ENCODE data around the gene FKBP11. TPM values are rescaled to one million over a fixed set of nuclear protein-coding genes. Genes with fewer than 3 reads are reported as not detected.
"Not testable (repeated sequence)": the region's sequence is repeated elsewhere in the genome, so short reads cannot be mapped to it uniquely, and the experiment has no call there.

FKBP11 gene
- total RNA-seq, 1 donor from 2014 or later = 5.5 TPM

DNA sequence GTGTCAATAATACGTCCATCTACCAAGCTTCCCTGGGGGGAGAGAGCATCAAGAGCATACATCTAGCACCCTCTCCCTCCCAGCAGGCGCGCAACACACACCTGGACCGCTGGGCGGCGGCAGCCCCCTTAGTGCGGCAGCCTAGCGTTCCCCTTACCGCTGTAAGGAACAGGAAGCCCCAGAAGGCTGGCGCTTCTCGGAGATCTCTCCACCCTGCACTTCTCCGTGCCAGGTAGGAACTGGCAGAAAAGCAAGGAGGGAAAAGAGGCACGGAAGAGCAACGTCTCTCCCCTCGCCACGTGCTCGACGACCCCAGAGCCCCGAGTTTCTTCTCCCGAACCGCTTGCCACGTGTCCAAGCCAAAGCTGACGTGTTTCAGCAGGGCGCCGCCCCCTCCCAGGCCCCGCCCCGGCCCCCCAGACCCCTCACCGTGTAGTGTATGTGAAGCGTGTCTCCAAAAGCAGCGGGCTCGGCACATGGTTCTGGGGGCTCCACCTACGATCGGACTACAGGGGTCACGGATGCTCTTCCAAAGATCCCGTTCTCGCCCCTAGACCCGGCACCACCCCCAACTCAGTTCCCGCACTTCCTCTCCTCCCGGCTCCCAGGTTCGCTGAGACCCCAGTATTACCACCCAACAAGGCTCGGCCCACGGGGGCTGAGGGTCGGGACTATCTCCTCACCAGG, 532 bp downstream of the FKBP11 start:
- no peak for DNase-seq (ENCODE audit: low spot score)

DNA sequence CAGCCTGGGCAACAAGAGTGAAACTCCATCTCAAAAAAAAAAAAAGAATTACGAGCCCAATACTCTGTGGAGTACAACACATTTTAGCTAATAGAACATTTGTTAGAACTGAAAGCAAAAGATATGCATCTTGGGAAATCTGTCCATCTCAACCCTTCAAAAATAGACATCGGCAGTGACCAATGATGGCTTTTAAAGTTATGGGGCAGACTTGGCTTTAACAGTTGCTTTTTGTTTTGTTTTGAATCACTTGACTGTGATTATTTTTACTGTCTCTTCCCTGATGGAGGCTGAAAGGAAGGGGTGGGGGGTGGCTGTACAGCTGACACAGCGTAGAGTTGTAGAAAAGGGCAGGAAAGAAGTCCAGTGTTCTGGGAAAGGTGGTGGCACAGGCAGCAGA, 2.2 kb downstream of the FKBP11 start:
- intact Hi-C loops (cut with DNase I) = no loop called here
- DNase-seq (ENCODE audit: low spot score) = no peak

More for the DNA sequence above, 532 bp downstream of the FKBP11 start:
- intact Hi-C loops (cut with DNase I) = no loop called here

DNA sequence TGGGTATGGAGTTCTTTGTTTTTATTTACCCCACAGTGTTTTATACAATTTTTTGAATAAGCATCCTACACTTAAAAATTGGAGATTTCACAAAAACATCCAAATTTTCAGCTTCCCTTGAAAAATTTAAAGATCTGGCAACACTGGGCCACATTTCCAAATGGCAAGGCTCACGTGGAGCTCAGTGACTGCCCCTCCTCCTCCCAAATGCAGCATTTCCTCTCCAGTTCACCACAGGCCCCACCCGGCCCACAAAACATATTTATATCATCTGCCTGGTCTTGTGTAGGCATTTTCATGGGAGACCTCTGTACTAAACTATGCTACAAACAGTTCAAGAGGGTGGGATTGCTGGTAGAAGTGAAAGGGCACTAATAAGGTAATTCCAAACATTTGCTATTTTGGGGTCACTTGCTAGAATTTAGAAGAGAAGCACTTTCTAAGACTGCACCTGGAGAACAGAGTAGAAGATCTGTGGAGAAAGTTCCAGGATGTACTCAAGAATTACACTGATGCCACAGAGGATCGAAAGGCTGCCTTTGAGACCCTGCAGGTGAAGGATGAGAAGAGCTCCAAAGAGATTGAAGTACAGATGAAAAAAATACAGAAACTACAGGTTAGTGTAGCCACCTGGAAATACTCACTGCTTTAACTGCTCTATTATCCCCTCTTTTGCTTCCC, 7.3 kb downstream of the FKBP11 start:
- no peak for DNase-seq (ENCODE audit: low spot score)
- intact Hi-C loops (cut with DNase I) = no loop called here

DNA sequence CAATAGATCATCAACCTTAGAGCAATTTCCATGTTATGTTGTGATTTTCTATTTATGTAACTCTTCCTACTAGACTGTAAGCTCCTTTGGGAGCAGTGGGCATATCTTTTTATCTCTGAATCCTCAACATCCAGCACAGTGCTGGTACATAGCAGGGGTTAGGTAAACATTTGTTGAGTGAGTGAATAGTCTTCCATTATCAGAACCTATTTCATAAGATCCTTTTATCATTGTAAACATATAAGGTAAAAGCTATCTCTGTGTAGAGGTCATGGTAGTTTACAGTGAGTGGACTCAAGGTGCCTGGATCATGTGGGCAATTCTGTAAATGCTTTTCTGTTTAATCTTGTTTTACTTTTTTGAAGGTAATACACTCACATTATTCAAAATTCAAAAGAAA, 15.1 kb downstream of the FKBP11 start:
- no peak for DNase-seq (ENCODE audit: low spot score)
- intact Hi-C loops (cut with DNase I) = no loop called here

DNA sequence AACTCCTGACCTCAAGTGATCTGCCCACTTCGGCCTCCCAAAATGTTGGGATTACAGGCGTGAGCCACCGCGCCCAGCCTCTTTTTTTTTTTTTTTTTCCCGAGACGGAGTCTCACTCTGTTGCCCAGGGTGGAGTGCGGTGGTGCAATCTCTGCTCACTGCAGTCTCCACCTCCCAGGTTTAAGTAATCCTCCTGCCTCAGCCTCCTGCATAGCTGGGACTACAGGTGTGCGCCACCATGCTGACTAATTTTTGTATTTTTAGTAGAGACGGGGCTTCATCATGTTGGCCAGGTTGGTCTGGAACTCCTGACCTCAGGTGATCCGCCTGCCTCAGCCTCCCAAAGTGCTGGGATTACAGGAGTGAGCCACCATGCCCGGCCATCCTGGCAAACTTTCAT, 15.6 kb downstream of the FKBP11 start:
- intact Hi-C loops (cut with DNase I) = not testable (repeated sequence)

DNA sequence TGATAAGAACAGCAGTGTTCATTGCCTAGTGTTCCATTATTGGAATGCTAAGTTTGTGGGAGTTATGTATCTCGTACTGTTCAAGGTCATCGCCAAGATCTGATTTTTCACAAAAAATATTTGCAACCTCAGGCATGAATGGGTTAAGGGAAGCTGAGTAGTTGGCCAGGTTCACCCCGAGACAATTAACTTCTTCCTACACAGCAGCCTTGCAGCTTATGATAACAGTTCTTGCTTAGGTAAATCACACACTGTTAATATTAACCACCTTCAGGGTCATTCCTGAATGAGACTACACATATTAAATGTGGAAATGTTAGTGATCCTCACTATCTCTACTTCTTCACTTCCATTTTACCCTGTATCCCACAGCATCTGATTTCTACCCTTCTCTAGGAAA, 18.0 kb downstream of the FKBP11 start:
- intact Hi-C loops (cut with DNase I) = no loop called here
- no peak for DNase-seq (ENCODE audit: low spot score)

More for the DNA sequence above, 15.6 kb downstream of the FKBP11 start:
- DNase-seq (ENCODE audit: low spot score) = not testable (repeated sequence)

DNA sequence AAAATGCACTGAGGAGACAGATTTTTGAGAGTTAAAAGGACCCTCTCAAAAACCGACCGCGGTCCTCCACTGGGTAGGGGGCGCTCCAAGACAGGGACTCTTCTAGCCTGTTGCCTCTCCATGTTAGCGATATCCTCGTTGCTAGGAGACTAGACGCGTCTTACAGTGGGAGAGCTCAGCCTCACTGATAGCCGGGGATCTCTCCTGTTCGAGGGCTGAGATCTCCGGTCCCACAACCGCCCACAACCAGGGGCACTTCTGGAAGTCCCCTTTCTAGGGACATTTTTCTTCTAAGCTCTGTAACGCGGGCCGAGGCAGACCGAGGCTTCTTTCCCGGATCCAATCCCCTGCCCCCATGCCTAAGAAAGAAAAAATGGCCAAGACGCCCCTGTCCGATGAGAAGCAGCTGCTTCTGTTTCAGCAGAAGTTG, 21.3 kb downstream of the FKBP11 start:
- intact Hi-C loops (cut with DNase I) = no loop called here
- DNase-seq (ENCODE audit: low spot score) = no peak

DNA sequence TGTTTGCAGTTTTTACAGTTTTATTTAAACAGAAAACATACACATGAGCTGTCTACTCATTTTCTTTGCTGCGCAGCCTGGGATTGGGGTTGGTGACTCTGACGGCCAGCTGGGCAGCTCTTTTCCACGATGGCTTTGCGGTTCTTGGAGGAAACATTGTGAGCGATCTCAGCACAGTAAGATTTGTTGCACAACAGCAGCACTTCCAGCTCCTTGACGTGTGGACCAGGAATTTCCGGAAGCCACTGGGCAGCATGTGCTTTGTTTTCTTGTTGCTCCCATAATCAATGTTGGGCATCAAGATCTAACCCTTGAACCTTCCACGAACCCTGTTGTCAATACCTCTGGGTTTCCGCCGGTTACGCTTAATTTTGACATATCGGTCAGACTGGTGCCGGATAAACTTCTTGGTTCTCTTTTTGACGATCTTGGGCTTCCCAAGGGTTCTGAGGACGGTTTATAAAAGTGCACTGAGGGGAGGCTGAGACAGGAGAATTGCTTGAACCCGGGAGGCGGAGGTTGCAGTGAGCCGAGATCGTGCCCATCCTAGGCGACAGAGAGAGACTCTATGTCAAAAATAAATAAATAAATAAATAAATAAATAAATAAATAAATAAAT, 21.8 kb downstream of the FKBP11 start:
- intact Hi-C loops (cut with DNase I) = no loop called here
- DNase-seq (ENCODE audit: low spot score) = no peak

DNA sequence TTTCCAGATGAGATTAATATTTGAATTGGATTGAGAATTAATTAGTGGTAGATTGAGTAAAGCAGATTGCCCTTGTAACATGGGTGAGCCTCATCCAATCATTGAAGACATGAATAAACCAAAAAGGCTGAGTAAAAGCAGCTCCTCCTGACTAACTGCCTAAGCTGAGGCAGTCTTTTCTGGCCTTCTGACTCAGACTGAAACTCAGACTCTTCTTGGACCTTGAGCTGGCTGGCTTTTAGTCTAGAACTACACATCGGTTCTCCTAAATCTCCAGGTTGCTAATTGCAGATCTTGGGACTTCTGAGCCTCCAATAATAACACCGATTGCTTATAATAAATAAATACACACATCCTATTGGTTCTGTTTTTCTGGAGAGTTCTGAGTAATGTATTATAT, 24.0 kb downstream of the FKBP11 start:
- no peak for DNase-seq (ENCODE audit: low spot score)
- intact Hi-C loops (cut with DNase I) = no loop called here

DNA sequence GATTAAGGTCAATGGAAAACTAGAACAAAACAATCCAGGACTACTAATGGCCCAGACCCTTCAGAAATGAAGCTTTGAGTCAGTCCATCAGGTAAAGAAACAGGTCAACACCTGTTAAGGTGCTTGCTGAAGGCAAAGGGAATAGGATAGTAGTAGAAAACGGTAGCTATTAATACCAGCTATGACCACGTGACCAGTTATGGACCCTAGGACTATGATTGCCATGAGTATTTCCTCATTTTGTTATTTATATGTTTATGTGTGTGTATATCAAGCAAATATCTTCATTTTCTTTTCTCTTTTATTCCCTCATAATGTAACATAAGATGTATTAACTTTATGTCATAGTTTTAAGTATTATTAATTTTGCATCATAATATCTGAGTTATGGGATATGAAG, 25.6 kb downstream of the FKBP11 start:
- intact Hi-C loops (cut with DNase I) = no loop called here

DNA sequence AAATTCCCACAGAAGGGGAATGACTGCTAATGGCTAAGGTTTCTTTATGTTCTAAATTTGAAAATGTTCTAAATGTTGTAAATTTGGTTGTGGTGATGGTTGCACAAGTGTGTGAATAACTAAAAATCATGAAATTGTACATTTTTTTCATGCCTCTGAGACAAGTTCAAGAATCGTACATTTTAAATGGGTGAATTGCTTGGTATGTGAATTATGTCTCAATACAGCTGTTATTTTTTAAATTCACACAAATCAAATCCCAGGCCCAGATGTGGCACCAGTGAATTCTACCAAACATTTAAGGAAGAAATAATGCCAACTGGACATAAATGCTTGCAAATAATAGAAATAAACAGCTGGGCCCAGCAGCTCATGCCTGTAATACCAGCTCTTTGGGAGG, 31.0 kb downstream of the FKBP11 start:
- intact Hi-C loops (cut with DNase I) = no loop called here
- DNase-seq (ENCODE audit: low spot score) = no peak

More for the DNA sequence above, 25.6 kb downstream of the FKBP11 start:
- DNase-seq (ENCODE audit: low spot score) = no peak

DNA sequence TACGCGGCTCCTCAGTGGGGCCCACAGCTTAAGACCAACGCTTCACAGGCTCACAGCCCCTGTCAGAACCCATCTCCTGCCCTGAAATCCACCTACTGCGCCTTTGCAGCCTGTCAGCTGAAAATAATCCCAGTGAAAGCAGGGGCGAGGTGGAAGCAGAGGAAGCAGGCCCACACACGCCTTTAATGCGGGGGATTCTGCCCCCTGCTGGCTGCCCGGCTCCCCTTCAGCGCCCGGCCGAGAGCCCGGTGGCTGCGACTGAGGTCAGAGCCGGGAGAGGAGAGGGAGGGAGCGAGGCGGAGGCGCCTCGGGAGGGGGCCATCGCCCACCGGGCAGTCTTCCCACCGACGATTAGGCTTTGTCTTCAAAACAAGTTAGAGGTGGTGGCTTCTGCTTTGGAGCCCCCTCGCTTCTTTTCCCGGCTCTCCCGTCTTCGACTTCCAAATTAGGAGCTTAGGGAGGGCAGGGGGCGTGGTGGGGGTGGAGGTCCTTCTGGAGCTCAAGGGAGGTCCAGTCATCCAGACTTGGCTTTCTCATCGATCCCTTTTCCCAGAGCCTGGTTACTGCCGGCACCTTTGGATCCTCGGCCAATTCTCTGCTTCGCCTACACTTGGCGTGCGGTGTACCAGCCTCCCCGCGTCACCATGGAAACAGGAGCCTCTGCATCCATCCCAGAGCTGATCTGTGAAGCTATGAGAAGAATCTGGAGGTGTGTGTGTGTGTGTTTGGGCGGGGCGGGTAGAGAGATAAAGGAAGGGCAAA, 34.5 kb downstream of the FKBP11 start:
- peak; percentile 85 for DNase-seq (ENCODE audit: low spot score)
- intact Hi-C loops (cut with DNase I) = loop anchor here (1.0 kb wide), 1 partner anchor 39 kb away; the partner anchor contains the start of gene DDX23

DNA sequence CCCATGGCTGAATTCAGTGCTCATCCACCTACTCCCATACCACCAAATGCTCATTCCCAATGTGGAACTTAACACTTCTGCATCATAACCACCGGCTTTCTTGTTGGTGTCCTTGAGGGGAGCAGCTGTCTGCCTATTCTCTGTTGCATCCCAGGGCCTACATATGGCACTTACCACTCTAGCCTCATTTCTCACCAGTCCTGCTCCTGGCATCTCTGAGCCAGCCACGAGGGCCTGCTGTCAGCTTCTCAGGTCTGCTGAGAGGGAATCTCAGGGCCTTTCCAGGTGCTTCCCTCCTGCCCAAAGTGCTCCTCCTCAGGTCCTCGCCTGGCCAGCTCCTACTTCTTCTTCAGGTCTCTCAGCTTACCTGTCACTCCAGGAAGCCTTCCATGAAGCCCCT, 35.6 kb downstream of the FKBP11 start:
- DNase-seq (ENCODE audit: low spot score) = no peak
- intact Hi-C loops (cut with DNase I) = loop anchor here (1.0 kb wide), 1 partner anchor 37 kb away; the partner anchor contains the start of gene DDX23

DNA sequence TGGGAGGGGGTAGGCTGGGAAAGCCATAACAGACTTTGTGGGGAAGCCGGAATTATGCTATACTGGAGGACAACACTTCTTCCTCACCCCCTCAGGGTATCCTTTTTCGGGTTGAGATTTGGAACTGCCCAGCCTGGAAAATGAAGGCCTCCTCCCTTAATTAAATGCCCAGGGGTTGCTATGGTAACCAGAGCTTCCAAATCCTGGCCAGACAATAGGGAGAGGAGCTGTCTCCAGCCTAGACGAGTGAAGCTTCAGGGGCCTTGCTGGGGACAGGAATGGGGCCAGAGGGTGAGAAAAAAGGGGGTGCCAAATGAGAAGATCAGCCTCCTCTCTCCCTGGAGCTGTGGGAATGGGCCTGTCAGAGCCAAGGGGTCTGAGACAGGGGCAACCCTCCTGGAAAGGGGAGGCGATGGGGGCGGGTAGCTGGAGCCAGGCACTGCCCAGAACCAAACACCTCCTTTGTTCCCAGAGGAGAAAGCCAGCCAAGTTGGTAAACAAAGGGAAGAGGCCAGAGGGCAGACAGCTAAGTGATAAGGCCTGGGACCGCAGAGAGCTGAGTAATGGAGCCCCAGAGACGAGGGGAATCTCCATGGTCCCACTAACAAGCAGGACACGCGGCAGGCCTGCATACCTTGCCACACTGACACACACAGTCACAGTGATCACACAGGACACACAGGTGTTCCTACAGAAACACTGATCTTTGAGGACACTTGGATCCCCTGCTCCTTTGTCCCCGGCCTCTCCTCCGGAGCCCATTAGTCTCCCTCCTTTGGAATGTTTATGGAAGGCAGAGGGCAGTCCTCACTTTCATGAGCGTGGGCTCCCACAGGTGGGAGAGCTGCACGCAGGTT, 41.8 kb downstream of the FKBP11 start:
- intact Hi-C loops (cut with DNase I) = no loop called here

DNA sequence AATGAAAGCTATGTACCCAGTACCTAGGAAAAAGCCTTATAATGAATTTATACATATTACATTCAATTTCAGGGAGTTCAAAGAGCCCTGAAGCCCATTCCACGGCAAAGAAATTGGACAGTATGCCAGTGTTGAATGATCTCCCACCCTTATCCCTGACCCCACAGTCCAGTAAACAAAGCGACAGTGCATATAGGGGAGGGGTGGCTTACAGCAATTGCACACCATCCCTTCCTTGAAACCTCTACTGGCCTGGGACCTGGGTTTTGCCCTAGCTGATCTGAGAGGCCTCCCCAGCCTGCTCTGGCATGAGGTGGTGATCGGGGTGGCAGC, 42.4 kb downstream of the FKBP11 start:
- intact Hi-C loops (cut with DNase I) = no loop called here
- no peak for DNase-seq (ENCODE audit: low spot score)

More for the DNA sequence above, 41.8 kb downstream of the FKBP11 start:
- DNase-seq (ENCODE audit: low spot score) = no peak

DNA sequence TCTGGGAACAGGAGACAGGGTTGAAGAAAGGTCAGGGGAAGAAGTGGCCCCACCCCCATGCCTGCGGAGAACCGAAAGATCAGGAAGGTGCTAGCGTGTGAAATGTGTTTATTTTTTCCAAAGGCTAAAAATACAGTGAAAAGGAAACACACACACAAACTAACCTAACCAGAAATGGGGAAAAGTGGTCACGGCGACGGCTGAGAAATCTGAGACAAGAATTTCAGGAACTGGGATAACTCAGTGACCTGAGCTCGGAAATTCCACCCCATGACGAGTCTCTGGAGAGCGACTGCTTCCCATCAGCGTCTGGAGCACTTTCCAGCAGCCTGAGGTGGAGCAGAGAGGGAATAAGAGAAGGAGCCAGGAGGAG, 43.0 kb downstream of the FKBP11 start:
- intact Hi-C loops (cut with DNase I) = no loop called here
- peak; percentile 78 for DNase-seq (ENCODE audit: low spot score)

DNA sequence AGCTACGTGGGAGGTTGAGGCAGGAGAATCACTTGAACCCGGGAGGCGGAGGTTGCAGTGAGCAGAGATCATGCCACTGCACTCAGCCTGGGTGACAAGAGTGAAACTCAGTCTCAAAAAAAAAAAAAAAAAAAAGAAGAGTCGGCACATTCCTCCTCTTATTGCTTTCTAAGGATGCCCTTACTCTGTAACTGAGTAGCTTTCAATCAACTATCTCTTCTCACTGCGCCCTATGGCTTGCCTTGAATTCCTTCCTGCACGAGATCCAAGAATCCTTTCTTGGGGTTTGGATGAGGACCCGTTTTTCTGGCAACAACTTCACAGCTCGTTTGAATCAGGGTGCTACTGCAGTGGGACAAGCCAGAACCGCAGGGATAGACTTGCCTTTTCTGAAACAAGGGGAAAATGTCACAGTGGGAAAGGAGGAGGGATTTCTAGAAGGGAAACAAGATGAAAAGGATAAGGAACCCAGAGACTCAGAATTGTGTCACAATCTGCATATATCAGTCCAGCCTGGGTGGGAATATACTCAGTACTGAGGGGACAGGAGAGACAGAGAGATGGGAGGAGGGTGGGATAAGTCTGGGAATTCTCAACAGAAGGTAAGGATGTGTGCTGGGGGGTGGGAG, 43.5 kb downstream of the FKBP11 start:
- intact Hi-C loops (cut with DNase I) = no loop called here
- no peak for DNase-seq (ENCODE audit: low spot score)

DNA sequence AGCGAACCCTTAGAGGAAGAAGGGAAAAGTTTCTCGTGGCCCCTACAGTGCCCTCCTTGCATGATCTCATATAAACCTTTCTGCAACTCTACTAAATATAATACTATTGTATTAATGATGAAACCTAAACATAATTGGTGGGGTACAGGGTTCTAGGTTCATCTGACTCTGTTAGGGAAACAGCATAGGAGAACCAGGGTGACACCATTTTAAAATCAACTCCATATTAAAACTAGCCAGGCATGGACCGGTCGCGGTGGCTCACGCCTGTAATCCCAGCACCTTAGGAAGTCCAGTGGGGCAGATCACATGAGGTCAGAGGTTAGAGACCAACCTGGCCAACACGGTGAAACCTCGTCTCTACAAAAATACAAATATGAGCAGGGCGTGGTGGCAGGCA, 44.6 kb downstream of the FKBP11 start:
- intact Hi-C loops (cut with DNase I) = no loop called here
- DNase-seq (ENCODE audit: low spot score) = no peak

DNA sequence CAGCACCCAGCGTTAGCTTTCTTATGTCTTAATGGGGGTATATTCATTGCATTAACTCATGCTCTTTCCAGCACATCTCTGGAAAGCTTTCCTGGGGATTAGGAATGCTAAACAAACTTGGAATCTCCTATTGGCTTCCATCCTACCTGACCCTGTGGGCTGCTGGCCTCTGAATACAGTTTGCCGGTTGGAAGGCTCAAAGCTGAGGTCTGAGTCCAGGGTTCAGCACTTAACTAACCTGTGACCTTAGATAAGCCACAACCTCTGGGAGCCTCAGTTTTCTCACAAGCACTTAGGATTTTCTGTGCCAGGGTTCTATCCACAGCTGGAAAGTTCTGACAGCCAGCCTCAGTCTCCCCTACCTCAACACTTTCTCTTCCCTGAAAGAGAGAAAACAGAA, 46.7 kb downstream of the FKBP11 start:
- intact Hi-C loops (cut with DNase I) = no loop called here
- no peak for DNase-seq (ENCODE audit: low spot score)
